OCI-LY3 (cell line): ENCODE measurements around the gene MCRIP2.

ENCODE experiments used
- EZH2phosphoT487 ChIP-seq: fragments of 200-600 bp; shearing (Covaris generic); IDR thresholded peaks from 2 replicates; pipeline ENCODE4 v1.6.1; 2018; ENCODE audit warnings: antibody characterized with exemption, mixed run types, low read depth
- TF ChIP-seq, protein P1 (sequence below): fragments of 200-600, 300-600 bp; sonication (generic); IDR thresholded peaks from 2 replicates; pipeline ENCODE4 v1.5.1; 2014; ENCODE audit warnings: antibody characterized with exemption, low read length, low read depth

DNA sequence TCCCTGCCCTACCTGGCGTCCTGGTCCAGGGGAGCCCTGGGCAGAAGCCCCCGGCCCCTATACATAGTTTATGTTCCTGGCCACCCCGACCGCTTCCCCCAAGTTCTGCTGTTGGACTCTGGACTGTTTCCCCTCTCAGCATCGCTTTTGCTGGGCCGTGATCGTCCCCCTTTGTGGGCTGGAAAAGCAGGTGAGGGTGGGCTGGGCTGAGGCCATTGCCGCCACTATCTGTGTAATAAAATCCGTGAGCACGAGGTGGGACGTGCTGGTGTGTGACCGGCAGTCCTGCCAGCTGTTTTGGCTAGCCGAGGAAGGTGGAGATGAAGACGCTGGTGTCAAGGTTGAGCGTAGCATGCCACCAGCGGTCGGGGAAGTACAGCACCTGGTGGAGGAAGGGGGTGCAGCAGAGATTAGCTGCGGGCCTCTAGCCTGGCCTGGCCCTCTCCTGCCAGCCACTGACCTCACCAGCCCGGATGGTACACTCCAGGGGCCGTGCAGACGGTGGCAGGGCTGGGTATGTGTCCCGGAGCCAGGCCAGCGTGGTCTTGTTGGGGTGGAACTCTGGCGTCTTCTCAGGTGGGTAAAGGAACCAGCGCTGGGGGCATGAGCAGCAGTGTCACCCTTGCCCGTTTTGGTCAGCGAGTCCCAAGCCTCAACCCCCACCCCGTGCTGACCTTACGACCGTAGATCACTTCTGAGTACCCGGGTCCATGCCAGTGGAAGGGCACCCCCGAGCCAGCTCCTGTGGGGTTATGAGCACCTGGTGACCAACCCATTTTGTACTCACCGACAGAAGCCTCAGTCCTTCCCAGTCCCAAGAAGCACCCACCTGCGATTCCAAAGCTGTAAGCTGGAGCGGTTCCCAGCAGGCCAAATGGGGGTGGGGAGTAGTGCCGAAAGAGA, 41.1 kb downstream of the MCRIP2 start:
- TF ChIP-seq, protein P1, sequence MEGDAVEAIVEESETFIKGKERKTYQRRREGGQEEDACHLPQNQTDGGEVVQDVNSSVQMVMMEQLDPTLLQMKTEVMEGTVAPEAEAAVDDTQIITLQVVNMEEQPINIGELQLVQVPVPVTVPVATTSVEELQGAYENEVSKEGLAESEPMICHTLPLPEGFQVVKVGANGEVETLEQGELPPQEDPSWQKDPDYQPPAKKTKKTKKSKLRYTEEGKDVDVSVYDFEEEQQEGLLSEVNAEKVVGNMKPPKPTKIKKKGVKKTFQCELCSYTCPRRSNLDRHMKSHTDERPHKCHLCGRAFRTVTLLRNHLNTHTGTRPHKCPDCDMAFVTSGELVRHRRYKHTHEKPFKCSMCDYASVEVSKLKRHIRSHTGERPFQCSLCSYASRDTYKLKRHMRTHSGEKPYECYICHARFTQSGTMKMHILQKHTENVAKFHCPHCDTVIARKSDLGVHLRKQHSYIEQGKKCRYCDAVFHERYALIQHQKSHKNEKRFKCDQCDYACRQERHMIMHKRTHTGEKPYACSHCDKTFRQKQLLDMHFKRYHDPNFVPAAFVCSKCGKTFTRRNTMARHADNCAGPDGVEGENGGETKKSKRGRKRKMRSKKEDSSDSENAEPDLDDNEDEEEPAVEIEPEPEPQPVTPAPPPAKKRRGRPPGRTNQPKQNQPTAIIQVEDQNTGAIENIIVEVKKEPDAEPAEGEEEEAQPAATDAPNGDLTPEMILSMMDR, result no peak
- no peak for TF ChIP-seq EZH2phosphoT487
